Ovary (tissue), 9 donors: ENCODE data around the gene ST6GAL1. TPM values are rescaled to one million over a fixed set of nuclear protein-coding genes. Genes with fewer than 3 reads are reported as not detected.

Source experiments
- DNase-seq, 5 donors: peaks; one replicate each; pipeline ENCODE4 v3.0.0-alpha.2; 2019 to 2020
- H3K27ac ChIP-seq, 2 donors: fragments of 200-600 bp; one replicate each; pipeline versions ENCODE4 v1.5.1 to v1.8.0; 2019 to 2022
- H3K27me3 ChIP-seq: fragments of 200-600 bp; one replicate; pipeline ENCODE4 v1.8.0; 2022
- H3K36me3 ChIP-seq: fragments of 200-600 bp; sonication (generic); one replicate; pipeline ENCODE4 v1.5.1; 2019
- H3K4me1 ChIP-seq: one replicate; pipeline ENCODE4 v1.8.1; 2013; ENCODE audit warnings: mild to moderate bottlenecking, moderate library complexity; ENCODE audit not compliant: insufficient read depth
- H3K4me3 ChIP-seq: fragments of 200-600 bp; sonication (generic); one replicate; pipeline ENCODE4 v1.5.1; 2017
- H3K9me3 ChIP-seq, 2 donors: fragments of 200-600 bp in 1 of 2; sonication (generic) in 1 of 2; one replicate each; pipeline versions ENCODE4 v1.5.1 to v1.8.1; 2013 to 2019; ENCODE audit warnings: mild to moderate bottlenecking in 1 of 2, moderate library complexity in 1 of 2
- CTCF ChIP-seq, 3 donors: fragments of 450-650 bp in 2 of 3; fragments of 200-600 bp in 1 of 3; IDR thresholded peaks; one replicate each; pipeline versions ENCODE4 v1.5.1 to v1.8.0; 2016 to 2022; ENCODE audit warnings: antibody characterized with exemption in 3 of 3, mild to moderate bottlenecking in 1 of 3
- EP300 ChIP-seq: sonication (generic); formaldehyde crosslinking; IDR thresholded peaks from one replicate; pipeline ENCODE4 v1.6.1; 2017; ENCODE audit warnings: antibody characterized with exemption
- POLR2A ChIP-seq: fragments of 450-650 bp; IDR thresholded peaks from one replicate; pipeline ENCODE4 v1.6.1; 2017; ENCODE audit warnings: antibody characterized with exemption, mild to moderate bottlenecking, moderate library complexity
- WGBS, 3 donors: extraction: QIAGEN DNeasy Blood & Tissue Kit in 1 of 3; methylation state at CpG; one replicate each; pipeline versions ENCODE4 v1.1.5 to v1.1.7; 2013 to 2017; 5-methylcytosine and 5-hydroxymethylcytosine counted together
- intact Hi-C, 4 donors: fragments of 100-400 bp; cut with DNase I; formaldehyde crosslinking; loops; one replicate each; pipeline versions ENCODE4 v1.11.0 to v1.15.1; 2022 to 2023
- polyA plus RNA-seq, 2 donors: library from polyadenylated mRNA; stranded (reverse); fragments of 200-250 nt in 1 of 2; fragments of 350-450 nt in 1 of 2; fragmentation: Illumina TruSeq in 1 of 2; extraction: RNeasy Lipid Tissue Mini Kit (QIAGEN cat#74804) in 1 of 2; gene quantifications; one replicate each; pipeline ENCODE4 v1.2.3, GENCODE V29; 2013 to 2014
- total RNA-seq, 7 donors: library from RNA; depleted of rRNA in 2 of 7; stranded (reverse); fragments of >200 nt in 2 of 7; fragmentation: NEBNext Ultra II Directional in 3 of 7; extraction: Animal tissue kit (Norgen Biotek cat#: 25700) in 3 of 7; gene quantifications; one replicate each; pipeline versions ENCODE4 v1.1.0 to v1.2.4, GENCODE V29; 2016 to 2023
- donor health status: DM: no; HTN: no; CAD: no; lungs with moderate emphysema.
- donor health status: DM: no; HTN: no; CAD: no.
- donor health status: Bipolar disorder and iron deficiency.
- donor health status: DM: yes; HTN: yes; CAD: no.
- donor health status: DM: no; HTN: no; CAD: no.
- donor health status: DM: yes; HTN: yes; CAD: no.

The ST6GAL1 gene
- total and polyA plus RNA-seq, 9 donors, result 10.6 to 55.2 (median 28.1) TPM

GRCh38 chr3:187074846-187075245 is 144.5 kb downstream of the ST6GAL1 start:
- DNase-seq, result no peak
- Histone ChIP-seq H3K27ac (no peak overlapping the region), H3K4me3 (no peak overlapping the region), H3K27me3 (no peaks in the 10 kb centered on the region), H3K36me3 (no peaks in the 10 kb centered on the region), H3K9me3 (no peaks in the 10 kb centered on the region), H3K4me1 (no peaks in the 10 kb centered on the region)
- no peak for TF ChIP-seq EP300
- TF ChIP-seq CTCF (IDR thresholded peaks at IDR 0.05), result no peak
- TF ChIP-seq POLR2A, result no peak
- intact Hi-C loops, result no loop called here

- no peak for DNase-seq
- Histone ChIP-seq H3K27me3 (no peaks in the 10 kb centered on the region), H3K27ac (no peak overlapping the region), H3K4me3 (no peak overlapping the region), H3K9me3 (no peaks in the 10 kb centered on the region), H3K36me3 (no peaks in the 10 kb centered on the region), H3K4me1 (no peaks in the 10 kb centered on the region)
- WGBS, 3 donors, result 92 to 95% (median 92%) methylated on average over 6 of the region's 6 CpGs
- intact Hi-C loops, result no loop called here
- no peak for TF ChIP-seq POLR2A
Measured at GRCh38 chr3:187076297-187076696, 146.0 kb downstream of the ST6GAL1 start.

GRCh38 chr3:187077085-187077484 is 146.8 kb downstream of the ST6GAL1 start:
- Histone ChIP-seq H3K4me3 (no peak overlapping the region), H3K27ac (no peak overlapping the region), H3K4me1 (no peaks in the 10 kb centered on the region), H3K27me3 (no peaks in the 10 kb centered on the region), H3K9me3 (no peaks in the 10 kb centered on the region), H3K36me3 (no peaks in the 10 kb centered on the region)
- DNase-seq, result no peak
- intact Hi-C loops, result no loop called here
- 87 to 92% (median 90%) methylated on average over 3 of the region's 3 CpGs for WGBS, 3 donors
- TF ChIP-seq CTCF (IDR thresholded peaks at IDR 0.05) (no peak), EP300 (no peak), POLR2A (no peak)

DNA sequence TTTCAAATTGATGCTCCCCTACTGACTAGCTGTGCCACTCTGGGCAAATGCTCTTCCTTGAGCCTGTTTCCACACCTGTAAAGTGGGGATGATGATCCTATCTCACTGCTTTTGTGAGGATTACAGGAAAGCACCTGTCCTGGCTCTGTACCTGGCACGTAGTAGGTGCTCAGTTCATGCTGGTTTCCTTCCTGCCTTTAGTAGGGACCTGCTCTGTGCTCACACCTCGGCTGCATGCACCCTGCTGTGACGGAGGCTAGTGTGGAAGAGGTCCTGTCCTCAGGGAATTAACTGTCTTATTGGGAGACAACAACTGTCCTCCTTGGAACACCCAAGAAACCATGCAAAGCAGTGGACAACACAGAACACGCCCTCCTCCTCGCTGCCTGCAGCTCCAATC is 147.2 kb downstream of the ST6GAL1 start:
- Histone ChIP-seq H3K36me3 (no peaks in the 10 kb centered on the region), H3K4me1 (no peaks in the 10 kb centered on the region), H3K27me3 (no peaks in the 10 kb centered on the region), H3K4me3 (no peak overlapping the region), H3K27ac (no peak overlapping the region), H3K9me3 (no peaks in the 10 kb centered on the region)
- 88 to 93% (median 90%) methylated on average over 5 of the region's 5 CpGs for WGBS, 3 donors
- DNase-seq, result no peak
- TF ChIP-seq EP300 (no peak), POLR2A (no peak), CTCF (IDR thresholded peaks at IDR 0.05) (no peak)
- intact Hi-C loops, result no loop called here

GRCh38 chr3:187079090-187080022 is 149.0 kb downstream of the ST6GAL1 start:
- no peaks in the 10 kb centered on the region for H3K36me3 ChIP-seq
- no peak overlapping the region for H3K4me3 ChIP-seq
- H3K9me3 ChIP-seq, result no peaks in the 10 kb centered on the region
- no peak for DNase-seq
- intact Hi-C loops, result no loop called here
- H3K4me1 ChIP-seq, result no peaks in the 10 kb centered on the region
- WGBS, 3 donors, result 78 to 90% (median 85%) methylated on average over 8 of the region's 8 CpGs
- no peaks in the 10 kb centered on the region for H3K27me3 ChIP-seq
- TF ChIP-seq CTCF (IDR thresholded peaks at IDR 0.05) (no peak), POLR2A (no peak), EP300 (no peak)
- no peak overlapping the region for H3K27ac ChIP-seq
